SK-N-MC (cell line): Measurements from ENCODE around the gene TRMT112.

Experiments used
- DNase-seq: peaks from one replicate; pipeline ENCODE4 v3.0.0-alpha.2; 2011; ENCODE audit warnings: low read depth, low spot score
- H3K27ac ChIP-seq: fragments of 200-600 bp; sonication (generic); 2 replicates; pipeline ENCODE4 v1.5.1; 2016; ENCODE audit warnings: mixed run types
- H3K36me3 ChIP-seq: fragments of 200-600 bp; sonication (generic); 2 replicates; pipeline ENCODE4 v1.6.1; 2017; ENCODE audit warnings: antibody characterized with exemption, low read length, mixed read lengths; ENCODE audit not compliant: insufficient read depth
- H3K4me3 ChIP-seq: fragments of 200-600 bp; sonication (generic); 2 replicates; pipeline ENCODE4 v1.5.1; 2016
- H3K9ac ChIP-seq: fragments of 200-600 bp; sonication (generic); 2 replicates; pipeline ENCODE4 v1.8.0; 2017; ENCODE audit warnings: mixed run types, mixed read lengths; ENCODE audit not compliant: insufficient read length
- H3K9me3 ChIP-seq: fragments of 200-600 bp; sonication (generic); 2 replicates; pipeline ENCODE4 v1.6.1; 2017; ENCODE audit warnings: low read depth, mild to moderate bottlenecking, antibody characterized with exemption, low read length, moderate library complexity, mixed read lengths
- EZH2 ChIP-seq: fragments of 200-600 bp; sonication (generic); IDR thresholded peaks from one replicate; pipeline ENCODE4 v1.6.1; 2017; ENCODE audit warnings: antibody characterized with exemption
- FOXP2 ChIP-seq: optimal IDR thresholded peaks from 2 replicates; pipeline ENCODE3; 2011; ENCODE audit warnings: mild to moderate bottlenecking, moderate library complexity; ENCODE audit not compliant: insufficient read depth; ENCODE audit errors: extremely low read length, control extremely low read depth
- POLR2AphosphoS5 ChIP-seq: IDR thresholded peaks from 2 replicates; pipeline ENCODE4 v1.6.1; 2012; ENCODE audit warnings: mild to moderate bottlenecking, low read depth, low read length, borderline replicate concordance

TRMT112 gene

DNA sequence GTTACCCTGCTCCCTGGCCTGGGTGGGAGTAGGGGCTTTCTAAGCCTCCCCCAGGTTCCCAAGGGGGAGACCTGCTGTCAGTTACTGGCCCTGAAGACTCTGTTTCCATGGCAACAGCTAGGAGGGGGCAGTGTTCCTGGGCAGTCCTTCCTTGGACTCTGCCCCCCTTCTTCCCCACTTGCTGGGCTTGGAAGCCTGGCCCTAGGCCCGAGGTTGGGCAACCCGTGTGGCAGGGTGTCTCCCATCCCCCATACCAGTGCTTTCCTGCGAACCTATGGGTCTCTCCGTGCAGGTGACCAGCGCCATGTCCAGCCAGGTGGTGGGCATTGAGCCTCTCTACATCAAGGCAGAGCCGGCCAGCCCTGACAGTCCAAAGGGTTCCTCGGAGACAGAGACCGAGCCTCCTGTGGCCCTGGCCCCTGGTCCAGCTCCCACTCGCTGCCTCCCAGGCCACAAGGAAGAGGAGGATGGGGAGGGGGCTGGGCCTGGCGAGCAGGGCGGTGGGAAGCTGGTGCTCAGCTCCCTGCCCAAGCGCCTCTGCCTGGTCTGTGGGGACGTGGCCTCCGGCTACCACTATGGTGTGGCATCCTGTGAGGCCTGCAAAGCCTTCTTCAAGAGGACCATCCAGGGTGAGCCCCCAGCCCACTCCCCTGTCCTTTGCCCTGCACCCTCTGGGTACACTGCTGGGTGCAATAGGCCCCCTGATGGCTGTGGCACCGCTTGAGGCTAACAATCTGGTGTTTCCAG is 10.3 kb downstream of the TRMT112 start:
- Histone ChIP-seq H3K4me3 (peak overlapping the region; percentile 84), H3K9ac (no peak overlapping the region), H3K27ac (no peak overlapping the region), H3K36me3 (no peaks in the 10 kb centered on the region), H3K9me3 (no peaks in the 10 kb centered on the region)
- TF ChIP-seq EZH2 (no peak), POLR2AphosphoS5 (no peak)
- DNase-seq, result no peak

DNA sequence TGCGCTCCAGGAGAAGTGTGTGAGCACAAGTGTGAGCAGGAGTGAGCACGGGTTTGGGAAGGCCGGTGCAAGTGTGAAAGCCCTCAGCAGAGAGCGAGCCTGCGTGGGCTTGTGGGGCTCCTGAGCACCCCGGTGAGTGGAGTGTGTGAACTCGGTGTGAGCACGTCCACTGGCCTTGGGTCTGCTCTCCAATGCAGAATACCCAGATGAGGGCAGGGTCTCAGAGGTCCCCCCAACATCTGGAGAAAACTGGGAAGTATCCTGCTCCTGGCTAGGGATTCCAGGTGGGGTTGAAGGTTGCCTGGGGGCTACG is 10.8 kb downstream of the TRMT112 start:
- Histone ChIP-seq H3K36me3 (no peaks in the 10 kb centered on the region), H3K9ac (peak overlapping the region; percentile 80), H3K27ac (peak overlapping the region; percentile 31; the same call in 1 of the 2 replicates), H3K9me3 (no peaks in the 10 kb centered on the region), H3K4me3 (peak overlapping the region; percentile 84)
- TF ChIP-seq FOXP2 (no peak), EZH2 (no peak), POLR2AphosphoS5 (no peak)
- no peak for DNase-seq

DNA sequence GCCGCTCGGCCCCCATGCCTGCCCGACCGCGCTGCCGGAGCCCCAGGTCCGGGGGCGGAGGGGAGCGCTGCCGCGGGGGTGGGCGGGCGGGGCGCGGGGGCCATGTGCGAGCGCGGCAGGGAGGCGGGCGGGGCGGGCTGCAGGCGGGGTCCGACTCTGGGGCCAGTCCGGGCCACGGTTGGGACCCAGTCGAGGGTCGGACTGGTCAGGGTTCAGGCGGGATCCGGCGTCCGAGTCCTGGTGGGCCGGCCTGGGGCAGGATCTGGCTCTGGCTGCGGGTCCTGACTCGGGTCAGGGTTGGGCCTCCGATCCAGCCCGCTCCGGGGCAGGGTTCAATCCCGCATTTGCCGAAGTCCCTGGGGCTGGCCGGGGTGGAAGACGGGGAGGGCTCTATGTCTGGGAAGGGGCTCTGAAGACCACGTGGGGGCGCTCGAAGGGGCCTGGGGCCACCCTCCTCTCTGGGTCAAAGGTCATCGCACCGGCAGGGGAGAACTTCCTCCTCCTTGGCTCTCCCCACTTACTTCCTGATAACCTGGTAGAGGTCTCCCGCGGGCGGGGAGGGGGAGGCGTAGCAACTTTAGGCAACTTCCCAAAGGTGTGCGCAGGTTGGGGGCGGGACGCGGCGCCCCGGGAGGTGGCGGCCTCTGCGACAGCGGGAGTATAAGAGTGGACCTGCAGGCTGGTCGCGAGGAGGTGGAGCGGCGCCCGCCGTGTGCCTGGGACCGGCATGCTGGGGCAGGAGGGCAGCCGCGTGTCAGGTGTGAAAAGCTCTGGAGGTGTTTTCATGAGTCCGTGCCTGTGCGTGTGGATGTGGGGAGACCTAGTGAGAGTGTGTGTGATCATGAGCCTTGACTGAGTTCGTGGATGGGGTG is 11.4 kb downstream of the TRMT112 start:
- H3K36me3 ChIP-seq, result no peaks in the 10 kb centered on the region
- H3K9me3 ChIP-seq, result no peaks in the 10 kb centered on the region
- no peak for DNase-seq
- H3K27ac ChIP-seq, result peak overlapping the region; percentile 31; the same call in 1 of the 2 replicates
- no peak; the same call in 1 of the 2 replicates for TF ChIP-seq POLR2AphosphoS5
- TF ChIP-seq EZH2, result no peak
- no peak for TF ChIP-seq FOXP2
- peak overlapping the region; percentile 84 for H3K4me3 ChIP-seq
- H3K9ac ChIP-seq, result peak overlapping the region; percentile 80

DNA sequence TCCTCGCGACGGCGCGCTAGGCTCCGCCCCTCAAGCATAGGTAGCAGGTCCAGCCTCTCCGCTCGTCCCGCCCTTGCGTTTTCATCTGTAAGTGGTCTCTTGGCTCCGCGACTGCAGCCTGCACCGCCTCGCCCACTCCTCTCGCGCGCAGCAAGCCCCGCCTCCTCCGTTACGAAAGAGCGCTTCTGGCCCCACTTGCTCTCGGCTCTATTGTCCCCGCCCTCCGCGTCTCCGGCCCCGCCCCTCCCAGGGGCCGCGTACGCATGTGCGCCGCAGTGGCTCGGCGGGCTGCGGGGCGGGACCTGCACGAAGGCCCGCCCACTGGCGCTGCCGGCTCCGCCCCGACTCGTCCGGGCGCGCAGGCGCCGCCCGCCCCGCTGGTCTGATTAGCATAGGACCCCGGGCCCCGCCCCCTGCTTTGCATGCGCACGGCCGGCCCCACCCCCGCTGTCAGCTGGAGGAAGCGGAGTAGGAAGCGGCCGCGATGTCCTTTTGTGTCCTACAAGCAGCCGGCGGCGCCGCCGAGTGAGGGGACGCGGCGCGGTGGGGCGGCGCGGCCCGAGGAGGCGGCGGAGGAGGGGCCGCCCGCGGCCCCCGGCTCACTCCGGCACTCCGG is 12.2 kb downstream of the TRMT112 start, which contains the start of gene ESRRA:
TSS of gene ESRRA (plus strand) at position 450 of the 616 bp plus-strand sequence. CDS start 1,656 bp downstream, outside the sequence.
- H3K9ac ChIP-seq, result peak within 1 kb of the TSS; percentile 94
- peak within 1 kb of the TSS; percentile 99 for H3K4me3 ChIP-seq
- no peaks in the 10 kb centered on the region for H3K9me3 ChIP-seq
- TF ChIP-seq POLR2AphosphoS5 (peak; percentile 46; the same call in 1 of the 2 replicates), EZH2 (no peak), FOXP2 (no peak)
- peak within 1 kb of the TSS; percentile 96 for H3K27ac ChIP-seq
- DNase-seq, result peak; percentile 96
- no peaks in the 10 kb centered on the region for H3K36me3 ChIP-seq

DNA sequence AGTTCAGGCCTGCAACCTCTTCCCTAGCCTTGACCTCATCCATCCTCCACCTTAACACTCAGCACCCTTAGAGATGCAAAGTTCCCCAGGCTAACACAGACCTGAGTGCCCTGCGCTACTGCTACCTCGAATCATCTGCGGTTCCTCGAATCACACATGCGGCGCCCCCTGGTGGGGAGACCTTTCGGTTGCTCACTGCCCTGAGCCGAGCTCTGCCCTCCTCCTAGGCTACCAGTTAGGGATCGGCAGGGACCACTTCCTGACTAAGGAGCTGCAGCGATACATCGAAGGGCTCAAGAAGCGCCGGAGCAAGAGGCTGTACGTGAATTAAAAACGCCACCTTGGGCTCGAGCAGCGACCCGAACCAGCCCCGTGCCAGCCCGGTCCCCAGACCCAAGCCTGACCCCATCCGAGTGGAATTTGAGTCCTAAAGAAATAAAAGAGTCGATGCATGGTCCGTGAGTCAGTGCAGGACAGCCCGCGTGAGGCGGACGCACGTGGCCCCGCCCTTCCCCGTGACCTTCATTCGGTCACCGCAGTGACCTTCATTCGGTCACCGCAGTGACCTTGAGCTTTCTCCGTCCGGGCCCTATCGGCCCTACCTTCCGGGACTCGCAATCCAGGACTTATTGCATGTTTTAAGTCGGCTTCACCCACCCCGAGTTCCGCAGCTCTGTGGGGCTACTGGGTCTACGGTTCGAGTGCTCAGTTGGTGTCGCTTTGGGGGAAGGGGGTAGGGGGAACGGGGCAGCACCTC is 12.9 kb downstream of the TRMT112 start:
- peak overlapping the region; percentile 96 for H3K27ac ChIP-seq
- TF ChIP-seq FOXP2 (no peak), POLR2AphosphoS5 (peak; percentile 88)
- peak overlapping the region; percentile 99 for H3K4me3 ChIP-seq
- peak overlapping the region; percentile 94 for H3K9ac ChIP-seq
- peak; percentile 83 for DNase-seq
- H3K9me3 ChIP-seq, result no peaks in the 10 kb centered on the region
- no peaks in the 10 kb centered on the region for H3K36me3 ChIP-seq

DNA sequence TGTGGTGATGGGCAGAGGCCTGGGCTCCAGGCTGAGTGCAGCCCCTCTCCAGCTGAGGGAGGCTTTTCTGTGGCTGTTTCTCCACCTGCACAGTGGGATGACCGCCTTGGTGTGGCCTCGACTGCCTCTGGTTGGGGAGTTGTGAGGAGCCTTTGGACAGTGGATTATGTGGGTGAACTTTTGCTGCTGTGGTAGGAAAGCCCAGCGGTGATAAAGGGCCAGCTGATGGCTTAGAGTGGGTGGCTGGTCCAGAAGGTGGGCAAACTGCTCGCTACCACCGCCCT is 13.4 kb downstream of the TRMT112 start:
- TF ChIP-seq EZH2 (no peak), FOXP2 (no peak), POLR2AphosphoS5 (no peak)
- Histone ChIP-seq H3K36me3 (no peaks in the 10 kb centered on the region), H3K9ac (no peak overlapping the region), H3K4me3 (peak overlapping the region; percentile 99; the same call in 1 of the 2 replicates), H3K27ac (no peak overlapping the region), H3K9me3 (no peaks in the 10 kb centered on the region)
- DNase-seq, result no peak

DNA sequence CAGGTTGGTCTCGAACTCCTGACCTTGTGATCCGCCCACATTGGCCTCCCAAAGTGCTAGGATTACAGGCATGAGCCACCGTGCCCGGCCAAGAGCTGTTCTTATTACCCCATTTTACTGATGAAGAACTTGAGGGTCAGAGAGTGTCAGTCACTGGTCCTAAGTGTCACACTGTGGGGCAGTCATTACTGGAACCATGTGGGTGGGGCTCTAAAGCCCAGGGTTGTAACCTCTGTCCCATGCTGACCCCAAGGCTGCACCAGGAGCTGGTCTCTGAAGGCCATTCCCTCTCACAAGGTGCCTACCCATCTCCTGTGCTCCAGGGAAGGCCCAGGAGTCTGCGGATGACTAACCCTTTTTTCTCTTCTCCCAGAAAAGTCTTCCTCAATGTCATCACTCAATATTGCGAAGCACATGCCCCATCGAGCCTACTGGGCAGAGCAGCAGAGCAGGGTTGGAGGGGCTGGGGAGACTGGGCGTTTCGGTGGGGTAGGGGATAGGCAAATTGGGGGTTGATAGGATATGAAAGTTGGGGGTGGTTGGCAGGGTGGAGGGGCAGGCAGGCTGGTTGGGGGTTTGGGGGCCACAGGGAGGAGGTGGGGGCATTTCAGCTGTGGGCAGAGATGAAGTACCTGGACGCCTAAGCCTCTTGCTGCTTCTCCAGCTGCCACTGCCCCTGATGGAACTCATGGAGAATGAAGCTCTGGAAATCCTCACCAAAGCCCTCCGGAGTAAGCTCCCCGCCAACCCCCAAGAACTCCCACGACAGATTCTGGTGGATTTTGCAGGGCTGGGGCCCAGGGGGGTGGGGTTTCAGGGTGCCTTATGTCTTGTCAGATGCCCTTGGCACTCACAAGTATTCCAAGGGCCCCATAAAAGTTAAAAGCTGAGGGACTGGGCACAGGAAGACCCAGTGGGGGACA is 14.0 kb downstream of the TRMT112 start:
- Histone ChIP-seq H3K9me3 (no peaks in the 10 kb centered on the region), H3K27ac (no peak overlapping the region), H3K4me3 (no peak overlapping the region), H3K36me3 (no peaks in the 10 kb centered on the region), H3K9ac (no peak overlapping the region)
- TF ChIP-seq FOXP2 (no peak), POLR2AphosphoS5 (no peak), EZH2 (no peak)
- no peak for DNase-seq
